Measurements from ENCODE around the gene BBS10.
"Not testable (repeated sequence)": the region's sequence is repeated elsewhere in the genome, so short reads cannot be mapped to it uniquely, and the experiment has no call there.

Gene BBS10

GRCh38 chr12:76356071-76356470 is 7.9 kb upstream of the BBS10 start:
- ATAC-seq (ENCODE audit: low read depth) (no peak), DNase-seq (ENCODE audit: low spot score in 2 of 2) (no peak)
- no peak overlapping the region for H3K4me3 Mint-ChIP-seq
- H3K27ac Mint-ChIP-seq: no peak overlapping the region
- H3K4me1 Mint-ChIP-seq: no peaks in the 10 kb centered on the region
- H3K9me3 Mint-ChIP-seq: no peaks in the 10 kb centered on the region
- peaks cover 17% of the 10 kb centered on the region for H3K36me3 Mint-ChIP-seq
- no peaks in the 10 kb centered on the region for H3K27me3 Mint-ChIP-seq

GRCh38 chr12:76346798-76347420 is 1.3 kb downstream of the BBS10 start:
- ATAC-seq (ENCODE audit: low read depth) (no peak), DNase-seq (ENCODE audit: low spot score in 2 of 2) (no peak)
- Mint-ChIP-seq H3K9me3 (no peaks in the 10 kb centered on the region), H3K27me3 (no peaks in the 10 kb centered on the region), H3K4me3 (peak overlapping the region; percentile 89), H3K4me1 (peaks cover 16% of the 10 kb centered on the region), H3K36me3 (no peaks in the 10 kb centered on the region), H3K27ac (peak overlapping the region; percentile 90)

GRCh38 chr12:76346236-76346635 is 2.0 kb downstream of the BBS10 start:
- no peak for ATAC-seq (ENCODE audit: low read depth)
- no peaks in the 10 kb centered on the region for H3K36me3 Mint-ChIP-seq
- no peak for DNase-seq (ENCODE audit: low spot score in 2 of 2)
- H3K27me3 Mint-ChIP-seq: no peaks in the 10 kb centered on the region
- no peak overlapping the region for H3K27ac Mint-ChIP-seq
- no peak overlapping the region for H3K4me3 Mint-ChIP-seq
- no peaks in the 10 kb centered on the region for H3K9me3 Mint-ChIP-seq
- peaks cover 16% of the 10 kb centered on the region for H3K4me1 Mint-ChIP-seq

- H3K27ac Mint-ChIP-seq: no peak overlapping the region
- no peaks in the 10 kb centered on the region for H3K36me3 Mint-ChIP-seq
- H3K4me1 Mint-ChIP-seq: peaks cover 18% of the 10 kb centered on the region
- no peaks in the 10 kb centered on the region for H3K9me3 Mint-ChIP-seq
- DNase-seq (ENCODE audit: low spot score in 2 of 2) (no peak), ATAC-seq (ENCODE audit: low read depth) (no peak)
- no peak overlapping the region for H3K4me3 Mint-ChIP-seq
- H3K27me3 Mint-ChIP-seq: no peaks in the 10 kb centered on the region
Measured at GRCh38 chr12:76345569-76345968, 2.6 kb downstream of the BBS10 start.

- peaks cover 1% of the 10 kb centered on the region for H3K36me3 Mint-ChIP-seq
- H3K4me1 Mint-ChIP-seq: peaks cover 7% of the 10 kb centered on the region
- no peaks in the 10 kb centered on the region for H3K9me3 Mint-ChIP-seq
- H3K4me3 Mint-ChIP-seq: no peak overlapping the region
- H3K27ac Mint-ChIP-seq: no peak overlapping the region
- DNase-seq (ENCODE audit: low spot score in 2 of 2): no peak
- H3K27me3 Mint-ChIP-seq: no peaks in the 10 kb centered on the region
- no peak for ATAC-seq (ENCODE audit: low read depth)
Measured at GRCh38 chr12:76341436-76342030, 6.7 kb downstream of the BBS10 start.

- H3K9me3 Mint-ChIP-seq: no peaks in the 10 kb centered on the region
- peaks cover 5% of the 10 kb centered on the region for H3K4me1 Mint-ChIP-seq
- no peak overlapping the region for H3K4me3 Mint-ChIP-seq
- DNase-seq (ENCODE audit: low spot score in 2 of 2) (no peak), ATAC-seq (ENCODE audit: low read depth) (no peak)
- H3K27ac Mint-ChIP-seq: no peak overlapping the region
- peaks cover 1% of the 10 kb centered on the region for H3K36me3 Mint-ChIP-seq
- H3K27me3 Mint-ChIP-seq: no peaks in the 10 kb centered on the region
Measured at GRCh38 chr12:76340680-76341435, 7.4 kb downstream of the BBS10 start.

- H3K9me3 Mint-ChIP-seq: no peaks in the 10 kb centered on the region
- peaks cover 5% of the 10 kb centered on the region for H3K4me1 Mint-ChIP-seq
- peaks cover 5% of the 10 kb centered on the region for H3K27me3 Mint-ChIP-seq
- ATAC-seq (ENCODE audit: low read depth): no peak
- H3K27ac Mint-ChIP-seq: no peak overlapping the region
- no peak overlapping the region for H3K4me3 Mint-ChIP-seq
- H3K36me3 Mint-ChIP-seq: peaks cover 1% of the 10 kb centered on the region
- no peak for DNase-seq (ENCODE audit: low spot score in 2 of 2)
Measured at GRCh38 chr12:76337583-76337982, 10.6 kb downstream of the BBS10 start.

GRCh38 chr12:76332606-76333005 is 15.6 kb downstream of the BBS10 start:
- Mint-ChIP-seq H3K36me3 (peaks cover 1% of the 10 kb centered on the region), H3K4me1 (no peaks in the 10 kb centered on the region), H3K4me3 (no peak overlapping the region), H3K27ac (no peak overlapping the region), H3K27me3 (peaks cover 12% of the 10 kb centered on the region), H3K9me3 (peaks cover 2% of the 10 kb centered on the region)
- DNase-seq (ENCODE audit: low spot score in 2 of 2) (no peak), ATAC-seq (ENCODE audit: low read depth) (no peak)

- H3K36me3 Mint-ChIP-seq: no peaks in the 10 kb centered on the region
- peaks cover 12% of the 10 kb centered on the region for H3K27me3 Mint-ChIP-seq
- H3K9me3 Mint-ChIP-seq: peaks cover 2% of the 10 kb centered on the region
- no peak for ATAC-seq (ENCODE audit: low read depth)
- no peak overlapping the region for H3K4me3 Mint-ChIP-seq
- DNase-seq (ENCODE audit: low spot score in 2 of 2): no peak
- H3K27ac Mint-ChIP-seq: no peak overlapping the region
- no peaks in the 10 kb centered on the region for H3K4me1 Mint-ChIP-seq
Measured at GRCh38 chr12:76329606-76330005, 18.6 kb downstream of the BBS10 start.

GRCh38 chr12:76329159-76329558 is 19.1 kb downstream of the BBS10 start:
- Mint-ChIP-seq H3K4me3 (no peak overlapping the region), H3K4me1 (no peaks in the 10 kb centered on the region), H3K9me3 (peaks cover 2% of the 10 kb centered on the region), H3K27ac (no peak overlapping the region), H3K27me3 (peaks cover 12% of the 10 kb centered on the region), H3K36me3 (no peaks in the 10 kb centered on the region)
- ATAC-seq (ENCODE audit: low read depth): no peak
- DNase-seq (ENCODE audit: low spot score in 2 of 2): no peak

GRCh38 chr12:76319595-76320319 is 28.5 kb downstream of the BBS10 start:
- ATAC-seq (ENCODE audit: low read depth); DNase-seq (ENCODE audit: low spot score in 2 of 2); H3K4me1 Mint-ChIP-seq; H3K9me3 Mint-ChIP-seq; H3K4me3 Mint-ChIP-seq; H3K27me3 Mint-ChIP-seq; H3K27ac Mint-ChIP-seq; H3K36me3 Mint-ChIP-seq: not testable (repeated sequence)

- Mint-ChIP-seq H3K27ac (no peak overlapping the region), H3K9me3 (no peaks in the 10 kb centered on the region), H3K36me3 (peaks cover 1% of the 10 kb centered on the region), H3K4me3 (no peak overlapping the region), H3K27me3 (peaks cover 9% of the 10 kb centered on the region), H3K4me1 (peaks cover 3% of the 10 kb centered on the region)
- no peak for DNase-seq (ENCODE audit: low spot score in 2 of 2)
- ATAC-seq (ENCODE audit: low read depth): no peak
Measured at GRCh38 chr12:76318773-76319594, 29.2 kb downstream of the BBS10 start.

GRCh38 chr12:76317976-76318375 is 30.2 kb downstream of the BBS10 start:
- Mint-ChIP-seq H3K9me3 (no peaks in the 10 kb centered on the region), H3K36me3 (peaks cover 1% of the 10 kb centered on the region), H3K27me3 (peaks cover 9% of the 10 kb centered on the region), H3K4me3 (no peak overlapping the region), H3K4me1 (peaks cover 3% of the 10 kb centered on the region), H3K27ac (no peak overlapping the region)
- DNase-seq (ENCODE audit: low spot score in 2 of 2) (no peak), ATAC-seq (ENCODE audit: low read depth) (no peak)

All from memory B cell (primary cell).